GM23338 (cell line): ENCODE results near the gene LUZP2. TPM values are rescaled to one million over a fixed set of nuclear protein-coding genes. Genes with fewer than 3 reads are reported as not detected.

Experiments used
- ATAC-seq: fragments of 200-7000 bp; cut with Tn5 transposase; 3 replicates; pipeline ENCODE4 v1.9.1; 2020
- DNase-seq: peaks from one replicate; pipeline ENCODE4 v3.0.0-alpha.2; 2015; ENCODE audit warnings: low spot score
- H2AFZ ChIP-seq: fragments of 200-600 bp; sonication (generic); 2 replicates; pipeline ENCODE4 v1.8.0; 2016; ENCODE audit warnings: antibody characterized with exemption, mild to moderate bottlenecking, moderate library complexity
- H3F3A ChIP-seq: fragments of 200-600 bp; sonication (generic); replicated peaks from 2 replicates; pipeline ENCODE4 v1.8.0; 2017; ENCODE audit warnings: antibody characterized with exemption, mixed run types, low read depth
- H3K27ac ChIP-seq: fragments of 200-600 bp; sonication (generic); 2 replicates; pipeline ENCODE4 v1.6.1; 2016; ENCODE audit warnings: low read depth
- H3K27me3 ChIP-seq: fragments of 200-600 bp; sonication (generic); 2 replicates; pipeline ENCODE4 v1.8.0; 2016; ENCODE audit warnings: mild to moderate bottlenecking, mixed run types, moderate library complexity; ENCODE audit not compliant: insufficient read depth
- H3K36me3 ChIP-seq: fragments of 200-600 bp; sonication (generic); 2 replicates; pipeline ENCODE4 v1.8.0; 2016; ENCODE audit warnings: mild to moderate bottlenecking; ENCODE audit not compliant: insufficient read depth
- H3K4me1 ChIP-seq: fragments of 200-600 bp; sonication (generic); 2 replicates; pipeline ENCODE4 v1.8.0; 2016; ENCODE audit warnings: mild to moderate bottlenecking, moderate library complexity; ENCODE audit not compliant: insufficient read depth
- H3K4me2 ChIP-seq: fragments of 200-600 bp; sonication (generic); 2 replicates; pipeline ENCODE4 v1.7.1; 2017; ENCODE audit warnings: mixed run types
- H3K4me3 ChIP-seq: fragments of 200-600 bp; sonication (generic); 2 replicates; pipeline ENCODE4 v1.6.1; 2016; ENCODE audit warnings: mixed run types
- H3K79me2 ChIP-seq: fragments of 200-600 bp; sonication (generic); replicated peaks from 2 replicates; pipeline ENCODE4 v1.8.0; 2017; ENCODE audit warnings: mild to moderate bottlenecking; ENCODE audit not compliant: insufficient read depth
- H3K9me2 ChIP-seq: fragments of 200-600 bp; sonication (generic); 2 replicates; pipeline ENCODE4 v1.8.0; 2017; ENCODE audit not compliant: insufficient read depth
- H4K20me1 ChIP-seq: fragments of 200-600 bp; sonication (generic); replicated peaks from 2 replicates; pipeline ENCODE4 v1.8.0; 2017; ENCODE audit warnings: mild to moderate bottlenecking; ENCODE audit not compliant: insufficient read depth
- H3K27ac Mint-ChIP-seq: 2 replicates; pipeline ENCODE4 v1.8.0; 2020; ENCODE audit warnings: inconsistent platforms, mild to moderate bottlenecking, moderate library complexity, mixed read lengths
- H3K27me3 Mint-ChIP-seq: 3 replicates; pipeline ENCODE4 v1.8.0; 2022; ENCODE audit warnings: low read depth, mild to moderate bottlenecking, moderate library complexity, mixed read lengths, inconsistent platforms; ENCODE audit not compliant: insufficient read depth, poor library complexity
- H3K36me3 Mint-ChIP-seq: 3 replicates; pipeline ENCODE4 v1.8.0; 2021; ENCODE audit warnings: low read depth, mild to moderate bottlenecking, inconsistent platforms, moderate library complexity, mixed read lengths
- H3K4me1 Mint-ChIP-seq: 3 replicates; pipeline ENCODE4 v1.8.0; 2020; ENCODE audit warnings: mild to moderate bottlenecking, inconsistent platforms, mixed read lengths
- H3K4me3 Mint-ChIP-seq: 3 replicates; pipeline ENCODE4 v1.8.0; 2021; ENCODE audit warnings: moderate library complexity, mild to moderate bottlenecking, inconsistent platforms, mixed read lengths
- H3K9me3 Mint-ChIP-seq: 3 replicates; pipeline ENCODE4 v1.8.0; 2020; ENCODE audit warnings: moderate library complexity, mild to moderate bottlenecking, inconsistent platforms, mixed read lengths
- CREB1 ChIP-seq: fragments of 250-450 bp; sonication (Bioruptor Pico); IDR thresholded peaks from 2 replicates; pipeline ENCODE4 v1.5.0; 2020; ENCODE audit warnings: low read depth, mild to moderate bottlenecking, moderate library complexity
- EZH2 ChIP-seq: fragments of 200-600 bp; sonication (generic); IDR thresholded peaks from one replicate; pipeline ENCODE4 v1.8.0; 2017; ENCODE audit warnings: antibody characterized with exemption, mild to moderate bottlenecking, low read depth; ENCODE audit not compliant: unreplicated experiment
- EZH2phosphoT487 ChIP-seq: fragments of 200-600 bp; sonication (generic); IDR thresholded peaks from one replicate; pipeline ENCODE4 v1.8.1; 2018; ENCODE audit warnings: antibody characterized with exemption; ENCODE audit not compliant: unreplicated experiment
- JUNB ChIP-seq: IDR thresholded peaks from one replicate; pipeline ENCODE4 v1.6.1; 2016; ENCODE audit warnings: antibody characterized with exemption; ENCODE audit not compliant: unreplicated experiment
- NANOG ChIP-seq: IDR thresholded peaks from 2 replicates; pipeline ENCODE4 v1.6.1; 2016; ENCODE audit warnings: antibody characterized with exemption, borderline replicate concordance
- POLR2AphosphoS5 ChIP-seq: IDR thresholded peaks from 2 replicates; pipeline ENCODE4 v1.6.1; 2016; ENCODE audit warnings: antibody characterized with exemption, low read depth
- STAT1 ChIP-seq: IDR thresholded peaks from one replicate; pipeline ENCODE4 v1.6.1; 2016; ENCODE audit warnings: antibody characterized with exemption; ENCODE audit not compliant: unreplicated experiment
- ZNF114 ChIP-seq: fragments of 250-450 bp; sonication (Bioruptor Pico); IDR thresholded peaks from 2 replicates; pipeline ENCODE4 v1.5.0; 2020; ENCODE audit warnings: mild to moderate bottlenecking, moderate library complexity
- ZNF331 ChIP-seq: fragments of 250-450 bp; sonication (Bioruptor Pico); IDR thresholded peaks from 2 replicates; pipeline ENCODE4 v1.5.0; 2020; ENCODE audit warnings: low read depth, mild to moderate bottlenecking, moderate library complexity
- polyA plus RNA-seq: library from polyadenylated mRNA; unstranded; fragments of >200 nt; fragmentation: Nextera tagmentation; extraction: Ambion mirVana; gene quantifications from 2 replicates; pipeline ENCODE4 v1.2.1, GENCODE V29; 2016
- total RNA-seq: library from RNA; depleted of rRNA; stranded (reverse); fragments of >200 nt; shearing (Covaris generic); gene quantifications from 2 replicates; pipeline ENCODE4 v1.2.3, GENCODE V29; 2014
- TF ChIP-seq, protein P1 (sequence below), 2 experiments: fragments of 200-600 bp in 1 of 2; sonication (generic) in 1 of 2; conservative IDR thresholded peaks; 2 replicates each; pipeline versions ENCODE4 v1.5.1 to v1.6.1; 2016 to 2017; ENCODE audit warnings: antibody characterized with exemption in 2 of 2, low read depth in 2 of 2, mild to moderate bottlenecking in 2 of 2, moderate library complexity in 1 of 2
- TF ChIP-seq, protein P2 (sequence below): fragments of 250-450 bp; sonication (Bioruptor Pico); IDR thresholded peaks from 2 replicates; pipeline ENCODE4 v1.5.0; 2020; ENCODE audit warnings: mild to moderate bottlenecking, moderate library complexity
- TF ChIP-seq, protein P3 (sequence below): IDR thresholded peaks from one replicate; pipeline ENCODE4 v1.6.1; 2018; ENCODE audit warnings: antibody characterized with exemption; ENCODE audit not compliant: unreplicated experiment

Gene LUZP2
- total and polyA plus RNA-seq, 2 experiments from 2014 or later, result 2.0 to 9.2 TPM

DNA sequence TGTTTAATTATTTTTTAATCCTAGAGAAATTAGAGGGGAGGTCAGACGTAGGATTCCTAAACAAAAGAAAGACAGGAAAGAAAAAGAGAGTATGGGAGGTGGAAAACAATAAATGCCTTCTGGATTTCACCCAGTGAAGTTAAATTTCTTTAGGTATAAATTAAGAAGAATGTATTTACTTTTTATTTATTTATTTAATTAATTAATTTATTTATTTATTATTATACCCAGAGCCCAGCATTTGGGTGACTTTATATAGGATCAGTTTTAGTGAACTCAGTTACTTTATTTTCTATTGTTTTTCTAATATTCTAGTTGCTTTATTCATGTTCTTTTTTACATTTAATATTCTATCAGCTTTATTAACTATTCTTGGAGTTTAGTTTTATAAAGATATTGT is 551.8 kb downstream of the LUZP2 start:
- H3K4me1 ChIP-seq, result 0 out of 2 replicates have a peak, but pooled peaks cover 8% of the 10 kb centered on the region
- Mint-ChIP-seq H3K27me3 (no peaks in the 10 kb centered on the region), H3K4me1 (peaks cover 7% of the 10 kb centered on the region), H3K9me3 (no peaks in the 10 kb centered on the region), H3K4me3 (no peak overlapping the region), H3K36me3 (no peaks in the 10 kb centered on the region), H3K27ac (no peak overlapping the region)
- H4K20me1 ChIP-seq, result no peaks in the 10 kb centered on the region
- H2AFZ ChIP-seq, result no peak overlapping the region
- no peak overlapping the region for H3K4me2 ChIP-seq
- ATAC-seq (no peak), DNase-seq (no peak)
- H3K27me3 ChIP-seq, result no peaks in the 10 kb centered on the region
- no peaks in the 10 kb centered on the region for H3F3A ChIP-seq
- H3K79me2 ChIP-seq, result no peaks in the 10 kb centered on the region
- no peak overlapping the region for H3K4me3 ChIP-seq
- H3K36me3 ChIP-seq, result no peaks in the 10 kb centered on the region
- no peak for TF ChIP-seq NANOG
- TF ChIP-seq STAT1, result no peak
- no peak for TF ChIP-seq JUNB
- TF ChIP-seq, protein P1, sequence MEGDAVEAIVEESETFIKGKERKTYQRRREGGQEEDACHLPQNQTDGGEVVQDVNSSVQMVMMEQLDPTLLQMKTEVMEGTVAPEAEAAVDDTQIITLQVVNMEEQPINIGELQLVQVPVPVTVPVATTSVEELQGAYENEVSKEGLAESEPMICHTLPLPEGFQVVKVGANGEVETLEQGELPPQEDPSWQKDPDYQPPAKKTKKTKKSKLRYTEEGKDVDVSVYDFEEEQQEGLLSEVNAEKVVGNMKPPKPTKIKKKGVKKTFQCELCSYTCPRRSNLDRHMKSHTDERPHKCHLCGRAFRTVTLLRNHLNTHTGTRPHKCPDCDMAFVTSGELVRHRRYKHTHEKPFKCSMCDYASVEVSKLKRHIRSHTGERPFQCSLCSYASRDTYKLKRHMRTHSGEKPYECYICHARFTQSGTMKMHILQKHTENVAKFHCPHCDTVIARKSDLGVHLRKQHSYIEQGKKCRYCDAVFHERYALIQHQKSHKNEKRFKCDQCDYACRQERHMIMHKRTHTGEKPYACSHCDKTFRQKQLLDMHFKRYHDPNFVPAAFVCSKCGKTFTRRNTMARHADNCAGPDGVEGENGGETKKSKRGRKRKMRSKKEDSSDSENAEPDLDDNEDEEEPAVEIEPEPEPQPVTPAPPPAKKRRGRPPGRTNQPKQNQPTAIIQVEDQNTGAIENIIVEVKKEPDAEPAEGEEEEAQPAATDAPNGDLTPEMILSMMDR (conservative IDR thresholded peaks at IDR 0.05; ENCODE audit: low read depth in 2 of 2), result no peak
- no peak for TF ChIP-seq ZNF331
- TF ChIP-seq CREB1 (CRISPR knock-in tag), result no peak
- no peak for TF ChIP-seq EZH2phosphoT487
- no peak for TF ChIP-seq POLR2AphosphoS5
- TF ChIP-seq, protein P2, sequence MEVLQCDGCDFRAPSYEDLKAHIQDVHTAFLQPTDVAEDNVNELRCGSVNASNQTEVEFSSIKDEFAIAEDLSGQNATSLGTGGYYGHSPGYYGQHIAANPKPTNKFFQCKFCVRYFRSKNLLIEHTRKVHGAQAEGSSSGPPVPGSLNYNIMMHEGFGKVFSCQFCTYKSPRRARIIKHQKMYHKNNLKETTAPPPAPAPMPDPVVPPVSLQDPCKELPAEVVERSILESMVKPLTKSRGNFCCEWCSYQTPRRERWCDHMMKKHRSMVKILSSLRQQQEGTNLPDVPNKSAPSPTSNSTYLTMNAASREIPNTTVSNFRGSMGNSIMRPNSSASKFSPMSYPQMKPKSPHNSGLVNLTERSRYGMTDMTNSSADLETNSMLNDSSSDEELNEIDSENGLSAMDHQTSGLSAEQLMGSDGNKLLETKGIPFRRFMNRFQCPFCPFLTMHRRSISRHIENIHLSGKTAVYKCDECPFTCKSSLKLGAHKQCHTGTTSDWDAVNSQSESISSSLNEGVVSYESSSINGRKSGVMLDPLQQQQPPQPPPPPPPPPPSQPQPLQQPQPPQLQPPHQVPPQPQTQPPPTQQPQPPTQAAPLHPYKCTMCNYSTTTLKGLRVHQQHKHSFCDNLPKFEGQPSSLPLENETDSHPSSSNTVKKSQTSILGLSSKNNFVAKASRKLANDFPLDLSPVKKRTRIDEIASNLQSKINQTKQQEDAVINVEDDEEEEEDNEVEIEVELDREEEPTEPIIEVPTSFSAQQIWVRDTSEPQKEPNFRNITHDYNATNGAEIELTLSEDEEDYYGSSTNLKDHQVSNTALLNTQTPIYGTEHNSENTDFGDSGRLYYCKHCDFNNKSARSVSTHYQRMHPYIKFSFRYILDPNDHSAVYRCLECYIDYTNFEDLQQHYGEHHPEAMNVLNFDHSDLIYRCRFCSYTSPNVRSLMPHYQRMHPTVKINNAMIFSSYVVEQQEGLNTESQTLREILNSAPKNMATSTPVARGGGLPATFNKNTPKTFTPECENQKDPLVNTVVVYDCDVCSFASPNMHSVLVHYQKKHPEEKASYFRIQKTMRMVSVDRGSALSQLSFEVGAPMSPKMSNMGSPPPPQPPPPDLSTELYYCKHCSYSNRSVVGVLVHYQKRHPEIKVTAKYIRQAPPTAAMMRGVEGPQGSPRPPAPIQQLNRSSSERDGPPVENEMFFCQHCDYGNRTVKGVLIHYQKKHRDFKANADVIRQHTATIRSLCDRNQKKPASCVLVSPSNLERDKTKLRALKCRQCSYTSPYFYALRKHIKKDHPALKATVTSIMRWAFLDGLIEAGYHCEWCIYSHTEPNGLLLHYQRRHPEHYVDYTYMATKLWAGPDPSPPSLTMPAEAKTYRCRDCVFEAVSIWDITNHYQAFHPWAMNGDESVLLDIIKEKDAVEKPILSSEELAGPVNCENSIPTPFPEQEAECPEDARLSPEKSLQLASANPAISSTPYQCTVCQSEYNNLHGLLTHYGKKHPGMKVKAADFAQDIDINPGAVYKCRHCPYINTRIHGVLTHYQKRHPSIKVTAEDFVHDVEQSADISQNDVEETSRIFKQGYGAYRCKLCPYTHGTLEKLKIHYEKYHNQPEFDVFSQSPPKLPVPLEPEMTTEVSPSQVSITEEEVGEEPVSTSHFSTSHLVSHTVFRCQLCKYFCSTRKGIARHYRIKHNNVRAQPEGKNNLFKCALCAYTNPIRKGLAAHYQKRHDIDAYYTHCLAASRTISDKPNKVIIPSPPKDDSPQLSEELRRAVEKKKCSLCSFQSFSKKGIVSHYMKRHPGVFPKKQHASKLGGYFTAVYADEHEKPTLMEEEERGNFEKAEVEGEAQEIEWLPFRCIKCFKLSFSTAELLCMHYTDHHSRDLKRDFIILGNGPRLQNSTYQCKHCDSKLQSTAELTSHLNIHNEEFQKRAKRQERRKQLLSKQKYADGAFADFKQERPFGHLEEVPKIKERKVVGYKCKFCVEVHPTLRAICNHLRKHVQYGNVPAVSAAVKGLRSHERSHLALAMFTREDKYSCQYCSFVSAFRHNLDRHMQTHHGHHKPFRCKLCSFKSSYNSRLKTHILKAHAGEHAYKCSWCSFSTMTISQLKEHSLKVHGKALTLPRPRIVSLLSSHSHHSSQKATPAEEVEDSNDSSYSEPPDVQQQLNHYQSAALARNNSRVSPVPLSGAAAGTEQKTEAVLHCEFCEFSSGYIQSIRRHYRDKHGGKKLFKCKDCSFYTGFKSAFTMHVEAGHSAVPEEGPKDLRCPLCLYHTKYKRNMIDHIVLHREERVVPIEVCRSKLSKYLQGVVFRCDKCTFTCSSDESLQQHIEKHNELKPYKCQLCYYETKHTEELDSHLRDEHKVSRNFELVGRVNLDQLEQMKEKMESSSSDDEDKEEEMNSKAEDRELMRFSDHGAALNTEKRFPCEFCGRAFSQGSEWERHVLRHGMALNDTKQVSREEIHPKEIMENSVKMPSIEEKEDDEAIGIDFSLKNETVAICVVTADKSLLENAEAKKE (CRISPR knock-in tag), result no peak
- TF ChIP-seq EZH2, result no peak
- no peak for TF ChIP-seq ZNF114 (CRISPR knock-in tag)
- TF ChIP-seq, protein P3, sequence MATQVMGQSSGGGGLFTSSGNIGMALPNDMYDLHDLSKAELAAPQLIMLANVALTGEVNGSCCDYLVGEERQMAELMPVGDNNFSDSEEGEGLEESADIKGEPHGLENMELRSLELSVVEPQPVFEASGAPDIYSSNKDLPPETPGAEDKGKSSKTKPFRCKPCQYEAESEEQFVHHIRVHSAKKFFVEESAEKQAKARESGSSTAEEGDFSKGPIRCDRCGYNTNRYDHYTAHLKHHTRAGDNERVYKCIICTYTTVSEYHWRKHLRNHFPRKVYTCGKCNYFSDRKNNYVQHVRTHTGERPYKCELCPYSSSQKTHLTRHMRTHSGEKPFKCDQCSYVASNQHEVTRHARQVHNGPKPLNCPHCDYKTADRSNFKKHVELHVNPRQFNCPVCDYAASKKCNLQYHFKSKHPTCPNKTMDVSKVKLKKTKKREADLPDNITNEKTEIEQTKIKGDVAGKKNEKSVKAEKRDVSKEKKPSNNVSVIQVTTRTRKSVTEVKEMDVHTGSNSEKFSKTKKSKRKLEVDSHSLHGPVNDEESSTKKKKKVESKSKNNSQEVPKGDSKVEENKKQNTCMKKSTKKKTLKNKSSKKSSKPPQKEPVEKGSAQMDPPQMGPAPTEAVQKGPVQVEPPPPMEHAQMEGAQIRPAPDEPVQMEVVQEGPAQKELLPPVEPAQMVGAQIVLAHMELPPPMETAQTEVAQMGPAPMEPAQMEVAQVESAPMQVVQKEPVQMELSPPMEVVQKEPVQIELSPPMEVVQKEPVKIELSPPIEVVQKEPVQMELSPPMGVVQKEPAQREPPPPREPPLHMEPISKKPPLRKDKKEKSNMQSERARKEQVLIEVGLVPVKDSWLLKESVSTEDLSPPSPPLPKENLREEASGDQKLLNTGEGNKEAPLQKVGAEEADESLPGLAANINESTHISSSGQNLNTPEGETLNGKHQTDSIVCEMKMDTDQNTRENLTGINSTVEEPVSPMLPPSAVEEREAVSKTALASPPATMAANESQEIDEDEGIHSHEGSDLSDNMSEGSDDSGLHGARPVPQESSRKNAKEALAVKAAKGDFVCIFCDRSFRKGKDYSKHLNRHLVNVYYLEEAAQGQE, result no peak
- no peaks in the 10 kb centered on the region for H3K9me2 ChIP-seq
- H3K27ac ChIP-seq, result no peak overlapping the region
